Fibroblast of lung (primary cell): ENCODE data around the gene USP15. TPM values are rescaled to one million over a fixed set of nuclear protein-coding genes. Genes with fewer than 3 reads are reported as not detected.

Source experiments
- DNase-seq, 2 donors: peaks; one replicate each; pipeline versions ENCODE4 v3.0.0 to v3.0.0-alpha.2; 2010; ENCODE audit warnings: low read depth in 2 of 2
- H2AFZ ChIP-seq: 2 replicates; pipeline ENCODE4 v1.5.1; 2012; ENCODE audit warnings: low read length, control low read depth, inconsistent platforms
- H3K27ac ChIP-seq: 2 replicates; pipeline ENCODE4 v1.5.1; 2011; ENCODE audit warnings: low read length, control low read depth; ENCODE audit not compliant: insufficient read depth
- H3K27me3 ChIP-seq: 2 replicates; pipeline ENCODE4 v1.5.1; 2011; ENCODE audit warnings: mild to moderate bottlenecking, low read length; ENCODE audit not compliant: control insufficient read depth, insufficient read depth
- H3K36me3 ChIP-seq: 2 replicates; pipeline ENCODE4 v1.5.1; 2011; ENCODE audit warnings: low read length; ENCODE audit not compliant: control insufficient read depth, insufficient read depth
- H3K4me1 ChIP-seq: 2 replicates; pipeline ENCODE4 v1.5.1; 2011; ENCODE audit warnings: low read length; ENCODE audit not compliant: control insufficient read depth, insufficient read depth; ENCODE audit errors: extremely low read depth
- H3K4me2 ChIP-seq: 2 replicates; pipeline ENCODE4 v1.5.1; 2011; ENCODE audit warnings: low read length, control low read depth; ENCODE audit not compliant: insufficient read depth; ENCODE audit errors: extremely low read depth
- H3K4me3 ChIP-seq, 4 experiments: fragments of 200-600 bp in 1 of 4; sonication (generic) in 1 of 4; replicated peaks in 1 of 4; 2 replicates each; pipeline ENCODE4 v1.5.1; 2011 to 2016; ENCODE audit warnings: low read length in 4 of 4, low read depth in 3 of 4, mild to moderate bottlenecking in 3 of 4, control low read depth in 2 of 4, inconsistent platforms in 1 of 4, mixed read lengths in 1 of 4; ENCODE audit not compliant: insufficient read depth in 1 of 4; ENCODE audit errors: control extremely low read depth in 1 of 4
- H3K79me2 ChIP-seq: 2 replicates; pipeline ENCODE4 v1.5.1; 2012; ENCODE audit warnings: mild to moderate bottlenecking, low read length, inconsistent platforms; ENCODE audit not compliant: control insufficient read depth, insufficient read depth
- H3K9ac ChIP-seq: 2 replicates; pipeline ENCODE4 v1.5.1; 2011; ENCODE audit warnings: mild to moderate bottlenecking, low read length, control low read depth; ENCODE audit not compliant: insufficient read depth
- H3K9me3 ChIP-seq: 2 replicates; pipeline ENCODE4 v1.5.1; 2012; ENCODE audit warnings: low read depth, low read length; ENCODE audit not compliant: control insufficient read depth, insufficient read depth
- H4K20me1 ChIP-seq: 2 replicates; pipeline ENCODE4 v1.5.1; 2011; ENCODE audit warnings: low read length; ENCODE audit not compliant: control insufficient read depth, insufficient read depth; ENCODE audit errors: extremely low read depth
- CTCF ChIP-seq, 2 donors: IDR thresholded peaks in 1 of 2; conservative IDR thresholded peaks in 1 of 2; 1 replicate in 1 of 2; 2 replicates in 1 of 2; pipeline ENCODE4 v1.5.1; 2011 to 2012; ENCODE audit warnings: low read length in 2 of 2, control low read depth in 1 of 2, inconsistent platforms in 1 of 2, low read depth in 1 of 2, mild to moderate bottlenecking in 1 of 2
- EZH2 ChIP-seq: IDR thresholded peaks from 2 replicates; pipeline ENCODE4 v1.5.1; 2012; ENCODE audit warnings: low read length, control low read depth, mild to moderate bottlenecking; ENCODE audit errors: missing control alignments
- polyA plus RNA-seq, 2 donors: library from polyadenylated mRNA; depleted of rRNA in 1 of 2; stranded (reverse) in 1 of 2; unstranded in 1 of 2; fragments of >200 nt; gene quantifications; 2 replicates each; pipeline ENCODE4 v1.2.1, GENCODE V29; 2011 to 2012; ENCODE audit warnings: missing spikeins in 1 of 2
- total RNA-seq: library from RNA; depleted of rRNA; stranded (reverse); fragments of >200 nt; gene quantifications from 2 replicates; pipeline ENCODE4 v1.2.1, GENCODE V29; 2014

USP15 gene
- total and polyA plus RNA-seq, 2 donors (not counting 1 experiment from before 2014, with no cell fraction given), result 57.6 to 63.1 TPM

GRCh38 chr12:62370189-62370588 lies 110.0 kb downstream of the USP15 start:
- H3K27me3 ChIP-seq, result no peaks in the 10 kb centered on the region
- H3K79me2 ChIP-seq, result peaks cover 4% of the 10 kb centered on the region
- DNase-seq, result no peak
- H3K4me3 ChIP-seq, result no peak overlapping the region
- H3K27ac ChIP-seq, result no peak overlapping the region
- no peak overlapping the region for H2AFZ ChIP-seq
- H3K36me3 ChIP-seq, result no peaks in the 10 kb centered on the region
- no peaks in the 10 kb centered on the region for H3K9me3 ChIP-seq
- no peaks in the 10 kb centered on the region for H3K4me1 ChIP-seq
- no peak overlapping the region for H3K9ac ChIP-seq
- TF ChIP-seq EZH2 (no peak), CTCF (conservative IDR thresholded peaks at IDR 0.05 in 1 of 2, IDR thresholded peaks at IDR 0.05 in 1 of 2; ENCODE audit: low read depth in 1 of 2, low read length in 2 of 2) (no peak)
- no peaks in the 10 kb centered on the region for H4K20me1 ChIP-seq
- no peak overlapping the region for H3K4me2 ChIP-seq

- no peaks in the 10 kb centered on the region for H3K27me3 ChIP-seq
- no peak overlapping the region for H3K9ac ChIP-seq
- no peak overlapping the region for H3K4me2 ChIP-seq
- H3K9me3 ChIP-seq, result no peaks in the 10 kb centered on the region
- H3K4me1 ChIP-seq, result no peaks in the 10 kb centered on the region
- no peaks in the 10 kb centered on the region for H4K20me1 ChIP-seq
- TF ChIP-seq CTCF (conservative IDR thresholded peaks at IDR 0.05 in 1 of 2, IDR thresholded peaks at IDR 0.05 in 1 of 2; ENCODE audit: low read depth in 1 of 2, low read length in 2 of 2), result no peak
- no peak for TF ChIP-seq EZH2
- peak in 1 of 2 donors; percentile 3 for DNase-seq
- no peaks in the 10 kb centered on the region for H3K36me3 ChIP-seq
- no peak overlapping the region for H3K4me3 ChIP-seq
- peaks cover 2% of the 10 kb centered on the region for H3K79me2 ChIP-seq
- H3K27ac ChIP-seq, result no peak overlapping the region
- H2AFZ ChIP-seq, result no peak overlapping the region
Measured at GRCh38 chr12:62371661-62372060, 111.5 kb downstream of the USP15 start.

- H4K20me1 ChIP-seq, result no peaks in the 10 kb centered on the region
- no peak overlapping the region for H3K4me2 ChIP-seq
- no peak overlapping the region for H3K27ac ChIP-seq
- H3K9me3 ChIP-seq, result no peaks in the 10 kb centered on the region
- TF ChIP-seq EZH2 (no peak), CTCF (conservative IDR thresholded peaks at IDR 0.05 in 1 of 2, IDR thresholded peaks at IDR 0.05 in 1 of 2; ENCODE audit: low read depth in 1 of 2, low read length in 2 of 2) (no peak)
- DNase-seq, result no peak
- no peak overlapping the region for H3K9ac ChIP-seq
- no peak overlapping the region for H2AFZ ChIP-seq
- no peaks in the 10 kb centered on the region for H3K36me3 ChIP-seq
- no peaks in the 10 kb centered on the region for H3K4me1 ChIP-seq
- peaks cover 2% of the 10 kb centered on the region for H3K79me2 ChIP-seq
- no peak overlapping the region for H3K4me3 ChIP-seq
- H3K27me3 ChIP-seq, result no peaks in the 10 kb centered on the region
Measured at GRCh38 chr12:62372134-62372533, 111.9 kb downstream of the USP15 start.
